Inflammatory macrophage treated with lipopolysaccharide for 4 hours (primary cell): Measurements from ENCODE around the gene MYH7B.

Source experiments
- DNase-seq: peaks from one replicate; pipeline ENCODE4 v3.0.0-alpha.2; 2020

MYH7B gene

GRCh38 chr20:34993941-34994508, 38.4 kb downstream of the MYH7B start:
- no peak for DNase-seq

DNA sequence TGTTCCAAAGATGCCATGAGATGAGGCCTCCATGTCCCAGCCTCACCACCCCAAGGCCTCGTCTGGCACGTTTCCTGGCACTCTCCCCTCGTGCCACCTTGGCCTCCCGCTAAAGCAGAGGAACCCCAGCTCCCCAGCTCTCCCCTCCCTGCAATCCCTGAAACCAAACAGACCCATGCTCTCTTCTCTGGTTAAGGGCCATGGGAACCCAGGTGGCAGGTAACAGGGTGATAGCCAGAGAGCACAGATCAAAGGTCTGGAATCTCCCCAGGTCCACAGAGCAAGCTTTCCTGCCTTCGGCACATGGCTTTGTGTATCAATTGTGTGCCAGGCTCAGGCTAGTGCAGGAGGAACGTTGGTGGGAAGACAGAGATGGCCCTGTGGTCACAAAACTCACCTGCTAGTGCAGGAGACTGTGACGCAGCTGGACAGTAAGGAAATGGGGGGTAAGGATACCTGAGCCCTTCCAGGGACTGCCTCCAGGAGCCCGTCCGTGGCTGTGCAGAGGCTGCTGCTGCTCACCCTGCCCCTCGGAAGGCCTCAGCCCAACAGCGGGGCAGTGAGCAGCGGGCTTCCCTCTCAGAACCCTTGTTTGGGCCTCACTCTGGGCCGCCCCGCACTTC, 39.0 kb downstream of the MYH7B start:
- no peak for DNase-seq

GRCh38 chr20:34995192-34995591, 39.5 kb downstream of the MYH7B start:
- no peak for DNase-seq

DNA sequence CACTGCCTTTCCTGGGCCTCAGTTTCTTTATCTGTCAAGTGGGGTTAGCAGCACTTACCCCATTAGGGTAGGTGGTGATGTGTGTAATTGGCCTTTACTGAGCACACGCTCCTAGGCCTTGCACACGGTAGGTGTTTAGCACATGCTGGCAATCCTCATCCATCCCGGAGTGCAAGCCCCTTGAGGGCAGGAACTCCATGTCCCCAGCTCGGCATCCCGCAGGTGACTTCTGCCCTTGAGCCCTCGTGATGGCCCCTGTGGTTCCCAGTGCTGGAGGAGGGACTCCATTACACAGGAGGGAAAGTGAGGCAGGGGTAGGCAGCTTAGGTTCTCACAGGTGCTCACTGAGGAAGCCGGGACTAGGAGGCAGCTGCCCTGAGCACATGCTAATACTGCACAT, 40.0 kb downstream of the MYH7B start:
- no peak for DNase-seq

- DNase-seq = no peak
Observed at GRCh38 chr20:34996243-34997028, 40.8 kb downstream of the MYH7B start.

DNA sequence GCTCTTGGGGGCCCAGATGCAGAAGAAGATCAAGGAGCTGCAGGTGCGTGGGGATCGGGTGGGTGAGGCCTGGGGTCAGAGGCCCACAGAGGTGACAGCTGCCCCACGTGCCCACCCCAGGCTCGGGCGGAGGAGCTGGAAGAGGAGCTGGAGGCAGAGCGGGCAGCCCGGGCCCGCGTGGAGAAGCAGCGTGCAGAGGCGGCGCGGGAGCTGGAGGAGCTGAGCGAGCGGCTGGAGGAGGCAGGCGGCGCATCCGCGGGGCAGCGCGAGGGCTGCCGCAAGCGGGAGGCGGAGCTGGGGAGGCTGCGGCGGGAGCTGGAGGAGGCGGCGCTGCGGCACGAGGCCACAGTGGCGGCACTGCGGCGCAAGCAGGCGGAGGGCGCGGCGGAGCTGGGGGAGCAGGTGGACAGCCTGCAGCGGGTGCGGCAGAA, 41.5 kb downstream of the MYH7B start:
- no peak for DNase-seq

DNA sequence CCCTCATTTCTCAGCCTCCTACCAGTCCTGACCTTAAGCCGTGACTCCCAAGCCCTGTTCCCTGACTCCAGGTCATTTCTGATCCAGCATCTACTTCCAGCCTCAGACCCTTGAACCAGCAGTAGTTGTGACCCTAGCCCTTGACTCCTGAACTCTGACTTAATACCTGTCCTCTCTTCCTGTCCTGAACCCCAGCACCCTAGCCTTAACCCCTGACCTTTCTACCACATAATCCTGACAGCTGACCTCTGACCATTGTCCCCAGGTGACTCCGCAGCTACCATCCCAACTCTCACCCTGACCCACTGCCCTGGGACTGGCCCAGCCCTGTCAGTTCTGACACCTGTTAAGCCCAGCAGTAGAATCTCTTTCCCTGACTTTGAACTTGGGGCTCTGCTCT, 42.1 kb downstream of the MYH7B start:
- no peak for DNase-seq

DNA sequence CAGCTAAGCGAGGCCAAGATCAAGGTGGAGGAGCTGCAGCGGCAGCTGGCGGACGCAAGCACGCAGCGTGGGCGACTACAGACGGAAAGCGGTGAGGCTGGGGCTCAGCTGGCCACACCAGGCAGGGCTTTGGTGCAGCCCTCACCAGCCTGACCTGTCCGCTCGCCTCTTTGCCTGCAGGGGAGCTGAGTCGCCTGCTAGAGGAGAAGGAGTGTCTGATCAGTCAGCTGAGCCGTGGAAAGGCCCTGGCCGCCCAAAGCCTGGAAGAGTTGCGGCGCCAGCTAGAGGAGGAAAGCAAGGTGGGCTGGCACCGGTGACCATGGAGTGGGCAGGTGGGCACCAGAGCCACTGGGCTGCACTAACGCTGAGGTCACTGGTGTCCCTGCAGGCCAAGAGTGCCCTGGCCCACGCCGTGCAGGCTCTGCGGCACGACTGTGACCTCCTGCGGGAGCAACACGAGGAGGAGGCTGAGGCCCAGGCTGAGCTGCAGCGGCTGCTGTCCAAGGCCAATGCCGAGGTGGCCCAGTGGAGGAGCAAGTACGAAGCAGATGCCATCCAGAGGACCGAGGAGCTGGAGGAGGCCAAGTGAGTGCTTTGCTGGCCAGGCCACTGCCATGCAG, 42.8 kb downstream of the MYH7B start:
- DNase-seq = no peak

- DNase-seq = no peak
Observed at GRCh38 chr20:34999021-34999451, 43.4 kb downstream of the MYH7B start.

DNA sequence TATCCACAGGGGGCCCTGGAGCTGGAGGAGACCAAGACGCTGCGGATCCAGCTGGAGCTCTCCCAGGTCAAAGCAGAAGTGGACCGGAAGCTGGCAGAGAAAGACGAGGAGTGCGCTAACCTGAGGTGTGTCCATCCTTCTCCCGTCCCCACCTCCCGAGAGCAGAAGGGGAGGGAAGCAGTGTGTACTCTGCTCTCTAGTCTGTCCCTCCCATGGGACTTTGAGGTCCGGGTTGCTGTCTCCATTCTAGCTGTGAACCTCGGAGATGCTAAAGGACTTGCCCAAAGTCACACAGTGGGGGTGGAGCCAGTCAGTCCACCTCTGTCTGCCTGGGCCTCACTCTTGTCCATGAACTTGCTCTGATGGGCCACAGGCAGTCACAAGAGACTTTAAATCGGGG, 44.1 kb downstream of the MYH7B start:
- DNase-seq = no peak

DNA sequence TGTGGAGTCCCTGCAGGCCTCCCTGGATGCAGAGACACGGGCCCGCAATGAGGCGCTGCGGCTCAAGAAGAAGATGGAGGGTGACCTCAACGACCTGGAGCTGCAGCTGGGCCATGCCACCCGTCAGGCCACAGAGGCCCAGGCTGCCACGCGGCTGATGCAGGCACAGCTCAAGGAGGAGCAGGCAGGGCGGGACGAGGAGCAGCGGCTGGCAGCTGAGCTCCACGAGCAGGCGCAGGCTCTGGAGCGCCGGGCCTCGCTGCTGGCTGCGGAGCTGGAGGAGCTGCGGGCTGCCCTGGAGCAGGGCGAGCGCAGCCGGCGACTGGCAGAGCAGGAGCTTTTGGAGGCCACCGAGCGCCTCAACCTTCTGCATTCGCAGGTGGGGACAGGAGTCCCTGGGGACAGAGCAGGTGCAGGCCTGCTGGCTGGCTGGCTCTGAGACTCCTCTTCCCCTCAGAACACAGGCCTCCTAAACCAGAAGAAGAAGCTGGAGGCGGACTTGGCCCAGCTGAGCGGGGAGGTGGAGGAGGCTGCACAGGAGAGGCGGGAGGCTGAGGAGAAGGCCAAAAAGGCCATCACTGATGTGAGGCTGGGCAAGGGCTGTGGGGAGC, 44.7 kb downstream of the MYH7B start:
- no peak for DNase-seq

DNA sequence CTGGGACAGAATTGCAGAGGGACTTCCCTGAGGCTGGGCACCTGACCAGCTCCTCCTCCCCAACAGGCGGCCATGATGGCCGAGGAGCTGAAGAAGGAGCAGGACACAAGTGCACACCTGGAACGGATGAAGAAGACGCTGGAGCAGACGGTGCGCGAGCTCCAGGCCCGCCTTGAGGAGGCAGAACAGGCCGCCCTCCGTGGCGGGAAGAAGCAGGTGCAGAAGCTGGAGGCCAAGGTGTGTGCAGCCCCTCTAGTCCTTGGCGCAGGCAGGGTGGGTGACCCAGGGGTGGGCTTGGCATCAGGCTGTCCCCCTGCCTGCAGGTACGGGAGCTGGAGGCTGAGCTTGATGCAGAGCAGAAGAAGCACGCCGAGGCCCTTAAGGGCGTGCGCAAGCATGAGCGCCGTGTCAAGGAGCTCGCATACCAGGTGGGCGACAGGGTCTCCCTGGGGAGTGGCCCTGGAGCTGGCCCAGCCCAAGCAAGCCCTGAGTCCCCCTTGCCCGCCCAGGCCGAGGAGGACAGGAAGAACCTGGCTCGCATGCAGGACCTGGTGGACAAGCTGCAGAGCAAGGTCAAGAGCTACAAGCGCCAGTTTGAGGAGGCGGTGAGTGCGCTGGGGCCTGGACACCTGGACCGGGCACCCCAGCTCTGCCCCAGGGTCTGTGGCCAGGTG, 45.4 kb downstream of the MYH7B start:
- DNase-seq = no peak

- no peak for DNase-seq
Observed at GRCh38 chr20:35001596-35002362, 46.1 kb downstream of the MYH7B start.

DNA sequence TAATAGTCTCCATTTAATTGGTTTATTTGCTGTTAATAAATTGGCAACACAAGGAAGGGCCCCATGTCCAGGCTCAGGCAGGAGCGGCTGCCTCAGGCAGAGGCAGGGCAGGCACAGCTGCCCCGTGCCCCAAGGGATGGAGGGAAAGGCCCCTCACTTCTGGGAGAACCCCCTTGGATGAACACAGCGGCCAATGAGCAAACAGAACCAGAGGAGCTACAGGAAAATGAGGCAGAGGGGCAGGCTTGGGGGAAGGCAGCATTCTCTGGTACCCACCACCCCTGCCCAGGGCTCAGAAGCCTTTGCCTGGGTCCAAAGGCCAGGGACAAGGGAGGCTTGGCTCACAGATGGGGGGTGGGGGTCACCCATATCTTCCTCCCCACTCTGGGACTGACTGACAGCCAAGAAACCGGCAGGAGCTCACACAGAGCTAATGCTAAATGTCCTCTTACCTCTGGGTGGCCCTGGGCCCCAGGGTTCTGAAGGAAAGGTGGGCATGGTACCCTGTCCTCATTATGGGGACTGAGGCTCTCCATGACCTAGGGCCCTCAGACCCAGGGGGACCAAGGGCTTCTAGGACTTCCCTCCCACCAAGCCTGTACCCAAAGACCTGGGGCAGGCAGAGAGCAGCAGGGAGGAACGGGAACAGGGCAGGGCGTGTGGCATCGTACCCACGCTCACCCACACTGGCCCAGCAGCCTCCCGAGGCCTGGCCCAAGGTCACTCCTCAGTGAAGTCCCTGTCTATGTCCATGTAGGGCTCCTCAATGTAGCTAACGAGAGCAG, 47.0 kb downstream of the MYH7B start:
- no peak for DNase-seq

DNA sequence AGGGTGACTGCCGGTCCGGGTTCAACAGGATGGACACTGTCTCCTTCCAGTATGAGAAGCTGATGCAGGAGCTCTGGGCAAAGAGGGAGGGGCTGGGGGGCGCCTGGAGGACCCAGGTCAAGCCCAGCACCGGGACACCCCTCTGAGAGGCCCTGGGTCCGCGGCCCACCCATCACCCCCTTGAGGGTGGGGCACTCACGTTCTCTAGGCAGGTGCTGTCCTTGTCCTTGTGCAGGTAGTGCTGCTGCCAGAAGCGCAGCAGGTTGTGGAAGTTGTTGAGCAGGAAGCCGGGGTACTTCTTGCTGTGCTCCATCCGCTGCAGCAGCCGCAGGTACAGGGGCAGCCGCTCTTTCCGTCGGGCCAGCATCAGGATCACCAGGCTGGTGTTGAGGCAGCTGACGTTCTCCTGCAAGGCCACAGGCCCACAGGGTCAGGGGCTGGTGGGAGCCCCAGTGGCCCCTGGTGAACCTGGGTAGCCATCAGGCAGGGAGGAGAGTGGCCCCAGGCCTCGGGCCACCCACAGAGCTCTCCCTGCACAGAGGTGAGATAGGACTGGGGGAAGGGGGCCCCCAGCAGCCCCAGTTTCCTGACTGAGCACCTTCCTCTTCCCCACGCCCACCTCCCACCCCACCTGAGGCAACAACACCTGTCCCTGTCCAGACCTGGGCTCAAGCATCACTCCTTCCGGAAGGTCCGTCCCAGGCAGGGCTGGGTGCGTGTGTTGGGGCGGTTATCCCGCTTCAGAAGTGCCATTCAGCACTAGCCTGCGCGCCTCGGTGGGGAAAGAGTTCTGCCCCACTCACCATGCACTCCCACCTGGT, 47.8 kb downstream of the MYH7B start:
- DNase-seq = no peak

DNA sequence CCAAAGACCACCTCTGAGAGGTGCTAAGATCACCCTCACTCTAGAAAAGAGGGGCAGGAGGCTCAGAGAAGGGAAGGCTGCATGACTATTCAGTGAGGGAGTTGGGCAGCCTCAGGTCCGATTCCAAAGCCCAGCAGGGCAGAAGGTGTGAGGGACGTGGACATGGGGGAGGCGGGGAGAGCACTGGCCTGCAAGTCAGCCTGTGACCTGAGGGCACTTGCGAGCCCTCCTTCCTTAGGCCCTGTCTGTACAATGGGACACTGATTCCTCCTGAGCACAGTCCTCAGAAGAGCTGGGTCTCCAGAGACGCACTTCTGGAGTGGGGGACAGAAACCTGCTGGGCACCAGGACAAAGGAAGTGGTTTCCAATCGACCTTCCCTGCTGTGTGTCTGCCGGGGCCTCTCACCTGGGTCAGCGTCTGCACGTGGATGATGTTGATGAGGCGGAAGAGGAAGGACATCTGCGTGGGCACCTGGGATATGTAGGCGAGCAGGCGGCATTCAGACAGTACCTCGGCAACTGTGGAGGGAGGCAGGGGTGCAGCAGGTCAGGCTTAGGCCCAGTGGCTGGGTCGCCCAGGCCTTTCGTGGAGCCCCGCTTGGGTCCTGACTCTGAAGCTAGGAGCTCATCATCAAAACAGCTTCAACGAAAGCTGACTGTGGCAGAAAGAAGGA, 48.5 kb downstream of the MYH7B start:
- DNase-seq = no peak

- no peak for DNase-seq
Observed at GRCh38 chr20:35004749-35005462, 49.2 kb downstream of the MYH7B start.
